ENCODE measurements around the gene DSE.

DSE gene

GRCh38 chr6:116369540-116369939 is 1.2 kb upstream of the DSE start:
- DNase-seq (ENCODE audit: low spot score) = no peak
- TF ChIP-seq, protein P1, sequence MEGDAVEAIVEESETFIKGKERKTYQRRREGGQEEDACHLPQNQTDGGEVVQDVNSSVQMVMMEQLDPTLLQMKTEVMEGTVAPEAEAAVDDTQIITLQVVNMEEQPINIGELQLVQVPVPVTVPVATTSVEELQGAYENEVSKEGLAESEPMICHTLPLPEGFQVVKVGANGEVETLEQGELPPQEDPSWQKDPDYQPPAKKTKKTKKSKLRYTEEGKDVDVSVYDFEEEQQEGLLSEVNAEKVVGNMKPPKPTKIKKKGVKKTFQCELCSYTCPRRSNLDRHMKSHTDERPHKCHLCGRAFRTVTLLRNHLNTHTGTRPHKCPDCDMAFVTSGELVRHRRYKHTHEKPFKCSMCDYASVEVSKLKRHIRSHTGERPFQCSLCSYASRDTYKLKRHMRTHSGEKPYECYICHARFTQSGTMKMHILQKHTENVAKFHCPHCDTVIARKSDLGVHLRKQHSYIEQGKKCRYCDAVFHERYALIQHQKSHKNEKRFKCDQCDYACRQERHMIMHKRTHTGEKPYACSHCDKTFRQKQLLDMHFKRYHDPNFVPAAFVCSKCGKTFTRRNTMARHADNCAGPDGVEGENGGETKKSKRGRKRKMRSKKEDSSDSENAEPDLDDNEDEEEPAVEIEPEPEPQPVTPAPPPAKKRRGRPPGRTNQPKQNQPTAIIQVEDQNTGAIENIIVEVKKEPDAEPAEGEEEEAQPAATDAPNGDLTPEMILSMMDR (conservative IDR thresholded peaks at IDR 0.05; ENCODE audit: low read depth) = no peak
- H3K27ac ChIP-seq = peak overlapping the region; percentile 98
- CTCF ChIA-PET = no interaction called here
- POLR2A ChIA-PET (ENCODE audit: low non-redundant PET) = no interaction called here

DNA sequence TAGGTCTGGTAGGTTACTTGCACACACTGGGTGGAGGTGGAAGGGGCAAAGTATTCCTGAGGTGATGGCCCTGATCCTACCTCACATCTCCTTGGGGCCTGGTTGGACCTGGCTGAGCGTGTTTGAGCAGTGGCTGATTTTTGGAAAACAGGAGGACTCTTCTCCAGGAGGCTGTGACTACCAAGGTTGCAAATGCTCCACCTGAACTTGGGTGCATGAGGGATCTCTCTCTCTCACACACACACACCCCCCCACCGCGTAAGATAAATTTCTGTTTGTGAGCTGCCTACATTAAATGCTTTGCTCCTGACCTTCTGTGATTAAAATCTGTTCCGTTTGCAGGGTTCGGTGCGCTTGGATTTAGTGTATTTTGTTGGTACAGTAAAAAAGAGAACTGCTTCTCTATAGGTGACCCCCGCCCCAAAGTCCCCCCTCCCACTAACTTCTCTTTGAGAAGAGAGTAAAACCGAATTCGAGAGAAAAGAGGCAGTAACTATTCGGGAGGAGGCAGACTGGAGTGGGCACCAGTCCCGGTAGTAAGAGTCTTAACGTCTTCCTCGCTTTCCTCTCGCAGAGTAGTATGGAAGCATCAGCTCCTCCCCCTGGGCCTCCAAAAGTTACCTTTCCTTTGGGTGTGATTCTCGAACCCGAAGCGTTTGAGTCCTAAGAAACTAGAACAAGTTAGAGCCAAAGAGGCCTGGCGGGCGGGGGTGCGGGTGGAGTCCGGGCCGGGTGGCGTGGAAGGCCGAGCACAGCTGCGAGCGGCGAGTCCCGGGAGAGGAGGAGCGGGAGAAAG is 585 bp upstream of the DSE start:
- no peak for DNase-seq (ENCODE audit: low spot score)
- CTCF ChIA-PET = interaction anchor here (0.6 to 1.6 kb wide), 3 partner anchors 37 to 191 kb away, joined by 3 to 9 read pairs (median 5); no protein-coding TSS in a partner anchor

GRCh38 chr6:116371120-116371917 is 572 bp downstream of the DSE start:
- POLR2A ChIA-PET (ENCODE audit: low non-redundant PET) = interaction anchor here (0.8 to 1.4 kb wide), 2 partner anchors 9 to 15 kb away, joined by 3 read pairs; no protein-coding TSS in a partner anchor
- CTCF ChIA-PET = interaction anchor here (0.6 to 1.6 kb wide), 4 partner anchors 84 to 1610 kb away, joined by 3 to 9 read pairs (median 4); no protein-coding TSS in a partner anchor
- DNase-seq (ENCODE audit: low spot score) = peak; percentile 92
- TF ChIP-seq, protein P1 (conservative IDR thresholded peaks at IDR 0.05; ENCODE audit: low read depth) = no peak
- H3K27ac ChIP-seq = peak overlapping the region; percentile 98

More for the DNA sequence above, 585 bp upstream of the DSE start:
- TF ChIP-seq, protein P1 (conservative IDR thresholded peaks at IDR 0.05; ENCODE audit: low read depth) = no peak
- peak overlapping the region; percentile 98 for H3K27ac ChIP-seq
- POLR2A ChIA-PET (ENCODE audit: low non-redundant PET) = no interaction called here

DNA sequence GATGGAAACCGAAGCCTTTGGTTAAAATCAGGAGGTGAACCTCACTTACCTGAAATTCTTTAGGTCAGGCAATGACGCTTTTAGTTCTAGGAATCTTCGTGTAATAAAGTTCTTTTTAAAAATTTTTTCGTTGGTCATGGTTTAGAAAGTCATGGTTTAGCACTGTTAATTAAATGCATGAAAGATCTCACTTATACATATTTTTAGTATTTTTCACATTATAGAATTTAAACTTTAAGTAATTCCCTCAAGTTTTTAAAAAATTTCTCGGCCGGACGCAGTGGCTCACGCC is 1.1 kb downstream of the DSE start:
- DNase-seq (ENCODE audit: low spot score) = no peak
- TF ChIP-seq, protein P1 (conservative IDR thresholded peaks at IDR 0.05; ENCODE audit: low read depth) = no peak
- peak overlapping the region; percentile 98 for H3K27ac ChIP-seq
- ChIA-PET CTCF (interaction anchor here (0.6 to 1.6 kb wide), 2 partner anchors 84 to 1611 kb away, joined by 3 to 9 read pairs; no protein-coding TSS in a partner anchor), POLR2A (ENCODE audit: low non-redundant PET) (interaction anchor here (0.8 to 1.4 kb wide), 2 partner anchors 10 to 15 kb away, joined by 3 read pairs; no protein-coding TSS in a partner anchor)

- POLR2A ChIA-PET (ENCODE audit: low non-redundant PET) = interaction anchor here (0.6 kb wide), 1 partner anchor 23 kb away, joined by 4 read pairs; no protein-coding TSS in a partner anchor
- DNase-seq (ENCODE audit: low spot score) = no peak
Measured at GRCh38 chr6:116373300-116373699, 2.6 kb downstream of the DSE start.

More at GRCh38 chr6:116373300-116373699, 2.6 kb downstream of the DSE start:
- TF ChIP-seq, protein P1 (conservative IDR thresholded peaks at IDR 0.05; ENCODE audit: low read depth) = no peak
- peak overlapping the region; percentile 43 for H3K27ac ChIP-seq
- CTCF ChIA-PET = interaction anchor here (0.6 kb wide), 1 partner anchor 9 kb away, joined by 5 read pairs; no protein-coding TSS in a partner anchor

Measured in RWPE1 (cell line).